ENCODE measurements around the gene LTA4H.

The LTA4H gene

DNA sequence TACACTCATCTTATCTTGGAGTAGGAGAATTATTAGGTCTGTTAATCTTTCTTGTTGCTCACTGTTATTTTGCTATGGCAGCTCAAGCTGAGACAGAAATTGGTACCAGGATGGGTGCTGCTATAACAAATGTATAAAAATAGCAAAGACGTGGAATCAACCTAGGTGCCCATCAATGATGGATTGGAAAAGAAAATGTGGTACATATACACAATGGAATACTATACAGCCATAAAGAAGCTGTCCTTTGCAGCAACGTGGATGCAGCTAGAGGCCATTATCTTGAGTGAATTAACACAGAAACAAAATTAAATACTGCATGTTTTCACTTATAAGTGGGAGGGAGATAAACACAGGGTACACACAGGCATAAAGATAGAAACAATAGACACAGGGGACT is 14.8 kb upstream of the LTA4H start:
- H2AFZ ChIP-seq (ENCODE audit: low read depth, low read length): no peak overlapping the region
- no peak overlapping the region for H2BK5ac ChIP-seq (ENCODE audit: low read depth, low read length, poor library complexity, severe bottlenecking)
- no peak overlapping the region for H2AK5ac ChIP-seq (ENCODE audit: low read length, severe bottlenecking)
- H3K9ac ChIP-seq (ENCODE audit: low read length): no peak overlapping the region
- H2BK12ac ChIP-seq (ENCODE audit: low read length in 2 of 2): no peak overlapping the region
- H3K27me3 ChIP-seq (ENCODE audit: control insufficient read depth in 1 of 2, insufficient read depth in 1 of 2, low read length in 2 of 2): no peaks in the 10 kb centered on the region
- H4K91ac ChIP-seq (ENCODE audit: low read length): no peak overlapping the region
- WGBS: no CpG with 5 or more reads among the region's 2 CpGs
- no peak overlapping the region for H3K18ac ChIP-seq (ENCODE audit: low read depth in 1 of 2, low read length in 2 of 2)
- peaks cover 4% of the 10 kb centered on the region for H3K4me1 ChIP-seq (ENCODE audit: control insufficient read depth, insufficient read depth, low read depth, low read length)
- no peak for DNase-seq
- H3K79me1 ChIP-seq (replicated peaks; ENCODE audit: low read length, poor library complexity, severe bottlenecking): no peaks in the 10 kb centered on the region
- H4K8ac ChIP-seq (ENCODE audit: low read length): no peak overlapping the region
- no peaks in the 10 kb centered on the region for H3K9me3 ChIP-seq (ENCODE audit: control insufficient read depth, low read length)
- H3K36me3 ChIP-seq (ENCODE audit: control insufficient read depth in 1 of 2, insufficient read depth in 2 of 2, low read depth in 1 of 2, low read length in 2 of 2): no peaks in the 10 kb centered on the region
- no peak overlapping the region for H2BK15ac ChIP-seq (ENCODE audit: low read depth, poor library complexity, severe bottlenecking)
- no peak overlapping the region for H3K4me2 ChIP-seq (ENCODE audit: low read length, poor library complexity, severe bottlenecking)
- no peak overlapping the region for H3K4ac ChIP-seq (ENCODE audit: low read depth in 1 of 2, low read length in 2 of 2)
- H3K23ac ChIP-seq (ENCODE audit: low read length in 2 of 2): no peak overlapping the region
- H3K14ac ChIP-seq (ENCODE audit: low read length in 2 of 2): no peak overlapping the region
- no peak overlapping the region for H2BK120ac ChIP-seq (ENCODE audit: low read depth, low read length)
- no peak overlapping the region for H3K27ac ChIP-seq (ENCODE audit: low read length, poor library complexity, severe bottlenecking)
- no peak overlapping the region for H3K4me3 ChIP-seq (ENCODE audit: insufficient read depth in 1 of 2, low read depth in 1 of 2, low read length in 2 of 2)

DNA sequence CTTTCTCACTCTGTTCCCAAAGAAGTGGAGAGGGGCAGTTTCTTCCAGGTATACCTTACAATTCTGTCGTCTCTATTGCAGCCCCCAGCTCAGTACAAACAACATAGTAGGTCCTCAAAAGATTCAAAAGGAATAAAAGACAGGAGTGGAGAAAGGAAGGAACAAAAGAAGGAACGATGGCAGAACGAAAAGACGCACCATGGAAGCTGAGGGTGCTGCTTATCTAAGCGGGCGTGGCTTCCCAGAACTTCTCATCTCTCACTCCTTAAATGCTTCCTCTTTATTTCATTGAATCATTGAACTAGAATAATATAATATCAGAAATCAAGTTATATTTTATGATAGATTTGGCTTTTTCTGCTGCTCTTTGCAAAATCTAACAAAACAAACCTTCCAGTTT is 13.7 kb upstream of the LTA4H start:
- no CpG with 5 or more reads among the region's 6 CpGs for WGBS
- Histone ChIP-seq H3K27me3 (ENCODE audit: control insufficient read depth in 1 of 2, insufficient read depth in 1 of 2, low read length in 2 of 2) (no peaks in the 10 kb centered on the region), H2BK15ac (ENCODE audit: low read depth, poor library complexity, severe bottlenecking) (no peak overlapping the region), H4K8ac (ENCODE audit: low read length) (no peak overlapping the region), H3K4me2 (ENCODE audit: low read length, poor library complexity, severe bottlenecking) (no peak overlapping the region), H2BK12ac (ENCODE audit: low read length in 2 of 2) (no peak overlapping the region), H3K18ac (ENCODE audit: low read depth in 1 of 2, low read length in 2 of 2) (no peak overlapping the region), H2BK120ac (ENCODE audit: low read depth, low read length) (no peak overlapping the region), H3K4me3 (ENCODE audit: insufficient read depth in 1 of 2, low read depth in 1 of 2, low read length in 2 of 2) (no peak overlapping the region), H2AK5ac (ENCODE audit: low read length, severe bottlenecking) (no peak overlapping the region), H3K9ac (ENCODE audit: low read length) (no peak overlapping the region), H3K23ac (ENCODE audit: low read length in 2 of 2) (no peak overlapping the region), H3K9me3 (ENCODE audit: control insufficient read depth, low read length) (no peaks in the 10 kb centered on the region), H3K27ac (ENCODE audit: low read length, poor library complexity, severe bottlenecking) (no peak overlapping the region), H2BK5ac (ENCODE audit: low read depth, low read length, poor library complexity, severe bottlenecking) (no peak overlapping the region), H3K4me1 (ENCODE audit: control insufficient read depth, insufficient read depth, low read depth, low read length) (peaks cover 8% of the 10 kb centered on the region), H2AFZ (ENCODE audit: low read depth, low read length) (no peak overlapping the region), H3K79me1 (replicated peaks; ENCODE audit: low read length, poor library complexity, severe bottlenecking) (no peaks in the 10 kb centered on the region), H3K36me3 (ENCODE audit: control insufficient read depth in 1 of 2, insufficient read depth in 2 of 2, low read depth in 1 of 2, low read length in 2 of 2) (no peaks in the 10 kb centered on the region), H3K14ac (ENCODE audit: low read length in 2 of 2) (no peak overlapping the region), H3K4ac (ENCODE audit: low read depth in 1 of 2, low read length in 2 of 2) (no peak overlapping the region), H4K91ac (ENCODE audit: low read length) (no peak overlapping the region)
- DNase-seq: no peak

DNA sequence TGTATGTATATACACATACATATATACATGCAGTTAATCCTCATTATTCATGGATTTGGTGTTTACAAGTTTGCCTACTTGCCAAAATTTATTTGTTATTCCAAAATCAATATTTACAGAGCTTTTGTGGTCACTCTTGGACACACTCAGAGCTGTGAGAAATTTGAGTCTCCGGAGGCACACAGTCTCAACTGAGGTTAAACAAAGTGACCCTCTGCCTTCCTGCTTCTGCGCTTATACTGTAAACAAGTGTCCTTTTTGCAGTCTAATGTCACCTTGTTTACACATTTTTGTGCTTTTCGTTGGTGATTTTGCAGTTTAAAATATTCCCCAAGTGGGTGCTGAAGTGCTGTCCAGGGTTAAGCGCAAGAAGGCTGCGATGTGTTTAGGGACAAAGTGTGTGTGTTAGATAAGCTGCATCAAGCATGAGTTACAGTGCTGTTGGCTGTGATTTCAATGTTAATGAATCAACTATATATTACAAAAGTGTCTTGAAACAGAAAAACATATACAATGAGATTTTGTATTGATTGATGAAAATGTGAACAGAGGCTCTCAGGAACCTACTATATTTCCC is 13.1 kb upstream of the LTA4H start:
- peak; percentile 41 for DNase-seq

DNA sequence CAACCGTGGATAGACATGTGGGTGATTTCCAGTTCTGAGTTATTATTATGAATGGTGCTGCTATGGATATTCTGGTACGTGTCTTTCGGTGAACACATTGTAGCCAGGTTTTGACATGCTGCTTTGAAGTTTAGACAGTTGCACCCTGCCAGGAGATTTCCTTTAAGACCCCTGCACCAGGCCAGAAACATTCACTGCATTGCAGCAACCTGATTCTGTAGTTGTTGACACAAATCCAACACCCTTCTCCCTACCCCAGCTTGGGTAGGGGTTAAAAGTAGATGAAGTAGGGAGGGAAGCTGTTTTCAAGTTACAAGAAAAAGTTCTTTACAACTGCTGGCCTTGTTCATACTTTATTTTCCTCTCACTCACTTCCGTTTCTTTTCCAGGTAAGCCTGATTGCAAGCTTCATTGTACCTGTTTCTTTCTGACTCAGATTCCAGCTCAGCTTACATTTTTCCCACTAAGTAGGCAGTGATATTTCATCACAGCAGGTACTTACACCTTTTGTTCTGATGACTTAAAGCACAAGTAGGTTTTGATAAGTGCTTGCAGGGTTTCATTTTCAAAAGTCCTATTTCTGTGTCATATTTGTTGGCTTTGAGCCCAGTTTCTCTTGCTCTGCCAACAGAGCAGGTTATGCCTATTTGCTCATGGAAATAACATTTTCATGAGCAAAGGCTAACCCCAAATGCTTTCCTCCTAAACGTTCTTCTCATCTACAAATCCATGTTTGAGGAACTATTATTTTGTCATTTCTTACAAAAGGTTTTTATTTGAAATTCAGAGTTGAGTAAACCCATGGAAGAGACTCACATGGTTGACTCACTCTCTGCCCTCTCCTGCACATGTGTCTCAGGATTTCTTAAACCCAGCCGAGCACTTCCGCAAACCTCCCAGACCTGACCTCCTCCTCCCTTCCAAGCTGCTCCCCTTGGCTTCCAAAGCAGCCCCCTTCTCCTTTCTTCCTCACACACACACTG is 12.1 kb upstream of the LTA4H start:
- no peak overlapping the region for H3K4me2 ChIP-seq (ENCODE audit: low read length, poor library complexity, severe bottlenecking)
- H3K4me3 ChIP-seq (ENCODE audit: insufficient read depth in 1 of 2, low read depth in 1 of 2, low read length in 2 of 2): peak overlapping the region in 1 of 2 experiments; percentile 57
- H2AK5ac ChIP-seq (ENCODE audit: low read length, severe bottlenecking): no peak overlapping the region
- H2BK12ac ChIP-seq (ENCODE audit: low read length in 2 of 2): no peak overlapping the region
- H3K27ac ChIP-seq (ENCODE audit: low read length, poor library complexity, severe bottlenecking): no peak overlapping the region
- H3K9me3 ChIP-seq (ENCODE audit: control insufficient read depth, low read length): no peaks in the 10 kb centered on the region
- no peak overlapping the region for H3K4ac ChIP-seq (ENCODE audit: low read depth in 1 of 2, low read length in 2 of 2)
- no peaks in the 10 kb centered on the region for H3K36me3 ChIP-seq (ENCODE audit: control insufficient read depth in 1 of 2, insufficient read depth in 2 of 2, low read depth in 1 of 2, low read length in 2 of 2)
- peak; percentile 62 for DNase-seq
- no peak overlapping the region for H2BK120ac ChIP-seq (ENCODE audit: low read depth, low read length)
- peaks cover 8% of the 10 kb centered on the region for H3K4me1 ChIP-seq (ENCODE audit: control insufficient read depth, insufficient read depth, low read depth, low read length)
- H4K91ac ChIP-seq (ENCODE audit: low read length): no peak overlapping the region
- H2AFZ ChIP-seq (ENCODE audit: low read depth, low read length): no peak overlapping the region
- H4K8ac ChIP-seq (ENCODE audit: low read length): no peak overlapping the region
- no peaks in the 10 kb centered on the region for H3K79me1 ChIP-seq (replicated peaks; ENCODE audit: low read length, poor library complexity, severe bottlenecking)
- H2BK15ac ChIP-seq (ENCODE audit: low read depth, poor library complexity, severe bottlenecking): no peak overlapping the region
- H3K23ac ChIP-seq (ENCODE audit: low read length in 2 of 2): no peak overlapping the region
- no peaks in the 10 kb centered on the region for H3K27me3 ChIP-seq (ENCODE audit: control insufficient read depth in 1 of 2, insufficient read depth in 1 of 2, low read length in 2 of 2)
- H3K9ac ChIP-seq (ENCODE audit: low read length): peak overlapping the region; percentile 8
- 77% methylated on average over 6 of the region's 7 CpGs for WGBS
- H2BK5ac ChIP-seq (ENCODE audit: low read depth, low read length, poor library complexity, severe bottlenecking): no peak overlapping the region
- H3K14ac ChIP-seq (ENCODE audit: low read length in 2 of 2): no peak overlapping the region
- no peak overlapping the region for H3K18ac ChIP-seq (ENCODE audit: low read depth in 1 of 2, low read length in 2 of 2)

More for the DNA sequence above, 13.1 kb upstream of the LTA4H start:
- Histone ChIP-seq H3K9me3 (ENCODE audit: control insufficient read depth, low read length) (no peaks in the 10 kb centered on the region), H3K27ac (ENCODE audit: low read length, poor library complexity, severe bottlenecking) (no peak overlapping the region), H2BK120ac (ENCODE audit: low read depth, low read length) (no peak overlapping the region), H2BK5ac (ENCODE audit: low read depth, low read length, poor library complexity, severe bottlenecking) (no peak overlapping the region), H3K9ac (ENCODE audit: low read length) (no peak overlapping the region), H3K79me1 (replicated peaks; ENCODE audit: low read length, poor library complexity, severe bottlenecking) (no peaks in the 10 kb centered on the region), H3K36me3 (ENCODE audit: control insufficient read depth in 1 of 2, insufficient read depth in 2 of 2, low read depth in 1 of 2, low read length in 2 of 2) (no peaks in the 10 kb centered on the region), H3K4me1 (ENCODE audit: control insufficient read depth, insufficient read depth, low read depth, low read length) (peaks cover 8% of the 10 kb centered on the region), H2AK5ac (ENCODE audit: low read length, severe bottlenecking) (no peak overlapping the region), H3K14ac (ENCODE audit: low read length in 2 of 2) (no peak overlapping the region), H3K18ac (ENCODE audit: low read depth in 1 of 2, low read length in 2 of 2) (no peak overlapping the region), H4K91ac (ENCODE audit: low read length) (no peak overlapping the region), H3K23ac (ENCODE audit: low read length in 2 of 2) (no peak overlapping the region), H2BK12ac (ENCODE audit: low read length in 2 of 2) (no peak overlapping the region), H3K4me2 (ENCODE audit: low read length, poor library complexity, severe bottlenecking) (no peak overlapping the region), H3K4ac (ENCODE audit: low read depth in 1 of 2, low read length in 2 of 2) (no peak overlapping the region), H3K27me3 (ENCODE audit: control insufficient read depth in 1 of 2, insufficient read depth in 1 of 2, low read length in 2 of 2) (no peaks in the 10 kb centered on the region), H2AFZ (ENCODE audit: low read depth, low read length) (no peak overlapping the region), H4K8ac (ENCODE audit: low read length) (no peak overlapping the region), H3K4me3 (ENCODE audit: insufficient read depth in 1 of 2, low read depth in 1 of 2, low read length in 2 of 2) (no peak overlapping the region), H2BK15ac (ENCODE audit: low read depth, poor library complexity, severe bottlenecking) (no peak overlapping the region)
- 18% methylated on average over 4 of the region's 5 CpGs for WGBS

All from mesenchymal stem cell (in vitro differentiated cells and primary cell).